Measurements from ENCODE around the gene GHR. TPM values are rescaled to one million over a fixed set of nuclear protein-coding genes. Genes with fewer than 3 reads are reported as not detected.

GHR gene
- total RNA-seq, 1 donor from 2014 or later = 0.17 TPM

DNA sequence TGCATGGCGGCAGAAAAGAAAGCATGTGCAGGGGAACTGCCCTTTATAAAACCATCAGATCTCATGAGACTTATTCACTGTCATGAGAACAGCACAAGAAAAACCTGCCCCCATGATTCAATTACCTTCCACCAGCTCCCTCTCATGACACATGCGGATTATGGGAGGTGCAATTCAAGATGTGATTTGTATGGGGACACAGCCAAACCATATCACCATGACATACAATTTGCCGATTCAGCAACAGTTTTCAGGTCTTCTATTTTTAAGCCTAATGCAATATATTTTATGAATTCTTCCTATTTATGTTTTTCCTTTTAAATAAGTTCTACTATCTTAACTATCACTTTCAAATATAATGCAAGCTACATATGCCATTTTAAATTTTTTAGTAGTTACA lies 242.6 kb downstream of the GHR start:
- TF ChIP-seq, protein P1, sequence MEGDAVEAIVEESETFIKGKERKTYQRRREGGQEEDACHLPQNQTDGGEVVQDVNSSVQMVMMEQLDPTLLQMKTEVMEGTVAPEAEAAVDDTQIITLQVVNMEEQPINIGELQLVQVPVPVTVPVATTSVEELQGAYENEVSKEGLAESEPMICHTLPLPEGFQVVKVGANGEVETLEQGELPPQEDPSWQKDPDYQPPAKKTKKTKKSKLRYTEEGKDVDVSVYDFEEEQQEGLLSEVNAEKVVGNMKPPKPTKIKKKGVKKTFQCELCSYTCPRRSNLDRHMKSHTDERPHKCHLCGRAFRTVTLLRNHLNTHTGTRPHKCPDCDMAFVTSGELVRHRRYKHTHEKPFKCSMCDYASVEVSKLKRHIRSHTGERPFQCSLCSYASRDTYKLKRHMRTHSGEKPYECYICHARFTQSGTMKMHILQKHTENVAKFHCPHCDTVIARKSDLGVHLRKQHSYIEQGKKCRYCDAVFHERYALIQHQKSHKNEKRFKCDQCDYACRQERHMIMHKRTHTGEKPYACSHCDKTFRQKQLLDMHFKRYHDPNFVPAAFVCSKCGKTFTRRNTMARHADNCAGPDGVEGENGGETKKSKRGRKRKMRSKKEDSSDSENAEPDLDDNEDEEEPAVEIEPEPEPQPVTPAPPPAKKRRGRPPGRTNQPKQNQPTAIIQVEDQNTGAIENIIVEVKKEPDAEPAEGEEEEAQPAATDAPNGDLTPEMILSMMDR (conservative IDR thresholded peaks at IDR 0.05; ENCODE audit: low read depth, low read length) = no peak
- H3K4me3 ChIP-seq (ENCODE audit: low read depth, low read length) = no peak overlapping the region
- no peak for DNase-seq (ENCODE audit: low read depth)

DNA sequence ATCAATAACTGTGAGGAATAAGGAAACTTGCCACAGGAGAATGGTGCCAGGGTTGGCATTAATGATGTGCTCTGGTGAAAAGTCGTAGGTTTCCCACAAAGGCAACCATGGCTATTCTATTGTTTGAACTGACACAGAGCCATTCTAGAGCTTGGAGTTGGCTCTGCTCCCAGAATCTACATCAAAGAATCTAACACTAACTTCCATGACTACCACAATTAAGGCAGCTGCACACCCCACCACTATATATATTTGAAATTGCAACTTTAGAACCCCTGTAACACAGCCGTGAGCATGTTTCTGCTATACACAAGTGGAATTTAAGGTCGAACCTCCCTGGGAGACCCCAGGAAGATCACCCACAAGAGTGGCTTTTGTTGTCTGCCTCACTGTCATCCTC lies 243.6 kb downstream of the GHR start:
- TF ChIP-seq, protein P1 (conservative IDR thresholded peaks at IDR 0.05; ENCODE audit: low read depth, low read length) = no peak
- H3K4me3 ChIP-seq (ENCODE audit: low read depth, low read length) = no peak overlapping the region
- DNase-seq (ENCODE audit: low read depth) = no peak

GRCh38 chr5:42668254-42668653 lies 245.0 kb downstream of the GHR start:
- no peak for DNase-seq (ENCODE audit: low read depth)
- H3K4me3 ChIP-seq (ENCODE audit: low read depth, low read length) = no peak overlapping the region
- TF ChIP-seq, protein P1 (conservative IDR thresholded peaks at IDR 0.05; ENCODE audit: low read depth, low read length) = no peak

GRCh38 chr5:42672925-42673324 lies 249.7 kb downstream of the GHR start:
- no peak for DNase-seq (ENCODE audit: low read depth)
- H3K4me3 ChIP-seq (ENCODE audit: low read depth, low read length) = no peak overlapping the region
- TF ChIP-seq, protein P1 (conservative IDR thresholded peaks at IDR 0.05; ENCODE audit: low read depth, low read length) = no peak

DNA sequence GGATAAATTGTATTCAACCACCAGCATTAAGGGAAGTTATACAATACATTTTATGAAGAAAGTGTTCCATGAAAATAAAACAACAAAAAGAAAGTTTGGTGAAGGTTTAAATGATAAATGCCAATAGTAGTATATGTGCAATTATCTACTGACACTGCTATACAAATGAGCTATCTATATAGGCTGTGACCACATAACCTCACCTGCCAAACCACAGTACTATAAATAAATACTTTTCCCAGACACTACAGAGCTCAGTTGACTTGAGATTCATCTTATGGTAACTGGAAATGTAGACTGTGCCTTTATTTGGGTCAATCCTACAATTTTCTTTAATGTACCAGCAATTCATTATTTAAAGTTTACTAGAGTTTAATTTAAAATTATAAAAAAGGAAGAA lies 252.4 kb downstream of the GHR start:
- no peak for DNase-seq (ENCODE audit: low read depth)
- TF ChIP-seq, protein P1 (conservative IDR thresholded peaks at IDR 0.05; ENCODE audit: low read depth, low read length) = no peak
- no peak overlapping the region for H3K4me3 ChIP-seq (ENCODE audit: low read depth, low read length)

GRCh38 chr5:42676362-42676761 lies 253.1 kb downstream of the GHR start:
- no peak overlapping the region for H3K4me3 ChIP-seq (ENCODE audit: low read depth, low read length)
- no peak for DNase-seq (ENCODE audit: low read depth)
- TF ChIP-seq, protein P1 (conservative IDR thresholded peaks at IDR 0.05; ENCODE audit: low read depth, low read length) = no peak

DNA sequence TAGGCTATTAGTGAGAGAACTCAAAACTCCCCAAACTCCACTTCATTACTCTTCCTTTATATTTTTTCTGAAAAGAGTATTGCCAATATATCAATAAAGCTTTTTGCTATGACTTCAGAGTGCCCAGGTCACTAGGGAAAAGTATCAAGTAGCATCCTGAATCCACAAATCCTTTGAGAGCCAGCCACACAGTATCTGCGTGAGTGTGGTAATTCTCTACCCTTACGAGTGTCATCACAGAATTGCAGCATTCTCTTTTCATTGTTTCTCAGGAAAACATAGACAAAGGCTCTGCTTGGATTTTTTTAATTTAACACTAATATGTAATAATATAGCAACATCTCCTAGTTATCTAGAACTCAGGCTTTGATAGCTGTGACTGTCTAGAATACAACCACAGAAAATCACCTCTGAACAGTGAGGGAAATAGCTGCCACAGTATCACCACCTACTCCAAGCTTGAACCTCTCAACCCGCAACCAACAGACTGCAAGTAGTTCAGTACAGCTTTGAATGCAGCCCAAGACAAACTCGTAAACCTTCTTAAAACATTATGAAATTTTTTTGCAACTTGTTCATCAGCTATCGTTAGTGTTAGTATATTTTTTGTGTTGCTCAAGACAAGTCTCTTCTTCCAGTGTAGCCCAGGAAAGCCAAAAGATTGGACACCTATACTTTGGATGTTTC lies 254.1 kb downstream of the GHR start:
- TF ChIP-seq, protein P1 (conservative IDR thresholded peaks at IDR 0.05; ENCODE audit: low read depth, low read length) = no peak
- no peak overlapping the region for H3K4me3 ChIP-seq (ENCODE audit: low read depth, low read length)
- no peak for DNase-seq (ENCODE audit: low read depth)
